Measurements from ENCODE around the gene ENPP3. TPM values are rescaled to one million over a fixed set of nuclear protein-coding genes. Genes with fewer than 3 reads are reported as not detected.

The ENPP3 gene
- total and polyA plus RNA-seq, 10 of the 15 experiments (the other 5 are each of a cell fraction or from before 2014, with no cell fraction given) = 0.01 TPM; not detected in 9

DNA sequence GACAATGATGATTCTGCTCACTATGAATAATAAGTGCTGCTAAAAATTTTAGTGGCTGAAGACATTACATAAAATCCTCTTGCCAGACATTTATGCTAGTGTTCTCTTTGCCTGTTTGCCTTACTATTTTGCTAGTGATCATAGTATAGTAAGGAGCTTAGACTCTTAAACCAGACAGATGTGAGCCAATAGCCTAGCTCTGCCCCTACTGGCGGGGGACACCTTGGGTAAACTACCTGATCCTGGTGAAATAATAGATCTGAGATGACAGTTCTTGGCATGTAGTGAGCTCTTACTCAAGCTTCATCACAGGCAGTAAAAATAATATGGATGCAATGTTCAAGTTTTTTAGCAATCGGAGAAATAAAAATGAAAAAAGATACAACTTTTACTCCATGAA, 18.8 kb downstream of the ENPP3 start:
- ATAC-seq (no peak), FAIRE-seq (no peak), DNase-seq (ENCODE audit: low read depth, low spot score) (no peak)
- no peak overlapping the region for H3K4me3 ChIP-seq
- H3K79me2 ChIP-seq (ENCODE audit: control insufficient read depth, insufficient read depth, low read length) = no peaks in the 10 kb centered on the region
- SMC1A ChIA-PET (ENCODE audit: uncharacterized antibody, unreplicated experiment) = interaction anchor here (0.7 kb wide), 1 partner anchor 42 kb away, joined by 3 read pairs; no protein-coding TSS in a partner anchor
- CTCF ChIA-PET = no interaction called here
- no peaks in the 10 kb centered on the region for H4K20me1 ChIP-seq (ENCODE audit: control insufficient read depth, insufficient read depth)
- POLR2A ChIA-PET = no interaction called here
- BruUV-seq (replicated peaks) = no TSS peak
- no peaks in the 10 kb centered on the region for H3K36me3 ChIP-seq (ENCODE audit: control insufficient read depth in 2 of 2, insufficient read depth in 2 of 2, low read length in 1 of 2)
- H3K27me3 ChIP-seq (replicated peaks in 1 of 2; ENCODE audit: control insufficient read depth in 2 of 2, insufficient read depth in 2 of 2, low read length in 1 of 2) = peaks cover 0 to 2% of the 10 kb centered on the region in 2 experiments; a peak in 1 of 4 replicates
- intact Hi-C loops (cut with micrococcal nuclease; ENCODE audit: unreplicated experiment) (no loop called here), in situ Hi-C loops (cut with MboI) (no loop called here)
- no peaks in the 10 kb centered on the region for H3K4me1 ChIP-seq (ENCODE audit: control insufficient read depth, insufficient read depth, low read length)
- no peak overlapping the region for H3K4me2 ChIP-seq (ENCODE audit: control insufficient read depth, insufficient read depth)
- RAD21 ChIA-PET (ENCODE audit: unreplicated experiment) = no interaction called here
- H3K9ac ChIP-seq (ENCODE audit: control insufficient read depth, insufficient read depth, low read length) = no peak overlapping the region
- H3K27ac ChIP-seq (ENCODE audit: control insufficient read depth, insufficient read depth) = no peak overlapping the region
- no peak overlapping the region for H2AFZ ChIP-seq (ENCODE audit: control insufficient read depth, low read depth, low read length)
- TF ChIP-seq SMAD5 (IDR thresholded peaks at IDR 0.05; ENCODE audit: low read depth) (no peak), HCFC1 (IDR thresholded peaks at IDR 0.05; ENCODE audit: low read length) (no peak), NRF1 (conservative IDR thresholded peaks at IDR 0.05; ENCODE audit: low read depth, low read length) (no peak), CREB1 (IDR thresholded peaks at IDR 0.05; ENCODE audit: low read depth) (no peak), SIX5 (IDR thresholded peaks at IDR 0.05; ENCODE audit: low read depth, low read length, severe bottlenecking) (no peak), PAX8 (IDR thresholded peaks at IDR 0.05) (no peak), HDGF (IDR thresholded peaks at IDR 0.05) (no peak), KLF5 (IDR thresholded peaks at IDR 0.05; ENCODE audit: partially characterized antibody) (no peak), RBBP5 (conservative IDR thresholded peaks at IDR 0.05) (no peak), MTA3 (IDR thresholded peaks at IDR 0.05; ENCODE audit: borderline replicate concordance, low read length) (no peak), JUND (IDR thresholded peaks at IDR 0.05; ENCODE audit: low read depth, low read length) (no peak), MYB (IDR thresholded peaks at IDR 0.05; ENCODE audit: borderline replicate concordance, low read depth, low read length) (no peak), RELA (IDR thresholded peaks at IDR 0.05; ENCODE audit: borderline replicate concordance, partially characterized antibody) (no peak), CREM (IDR thresholded peaks at IDR 0.05; ENCODE audit: low read depth) (no peak), TBL1XR1 (IDR thresholded peaks at IDR 0.05; ENCODE audit: low read depth, low read length) (no peak), STAT1 (conservative IDR thresholded peaks at IDR 0.05) (no peak)
- TF ChIP-seq, protein P1, sequence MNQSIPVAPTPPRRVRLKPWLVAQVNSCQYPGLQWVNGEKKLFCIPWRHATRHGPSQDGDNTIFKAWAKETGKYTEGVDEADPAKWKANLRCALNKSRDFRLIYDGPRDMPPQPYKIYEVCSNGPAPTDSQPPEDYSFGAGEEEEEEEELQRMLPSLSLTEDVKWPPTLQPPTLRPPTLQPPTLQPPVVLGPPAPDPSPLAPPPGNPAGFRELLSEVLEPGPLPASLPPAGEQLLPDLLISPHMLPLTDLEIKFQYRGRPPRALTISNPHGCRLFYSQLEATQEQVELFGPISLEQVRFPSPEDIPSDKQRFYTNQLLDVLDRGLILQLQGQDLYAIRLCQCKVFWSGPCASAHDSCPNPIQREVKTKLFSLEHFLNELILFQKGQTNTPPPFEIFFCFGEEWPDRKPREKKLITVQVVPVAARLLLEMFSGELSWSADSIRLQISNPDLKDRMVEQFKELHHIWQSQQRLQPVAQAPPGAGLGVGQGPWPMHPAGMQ (IDR thresholded peaks at IDR 0.05; ENCODE audit: borderline replicate concordance) = no peak
- TF ChIP-seq, protein P2, sequence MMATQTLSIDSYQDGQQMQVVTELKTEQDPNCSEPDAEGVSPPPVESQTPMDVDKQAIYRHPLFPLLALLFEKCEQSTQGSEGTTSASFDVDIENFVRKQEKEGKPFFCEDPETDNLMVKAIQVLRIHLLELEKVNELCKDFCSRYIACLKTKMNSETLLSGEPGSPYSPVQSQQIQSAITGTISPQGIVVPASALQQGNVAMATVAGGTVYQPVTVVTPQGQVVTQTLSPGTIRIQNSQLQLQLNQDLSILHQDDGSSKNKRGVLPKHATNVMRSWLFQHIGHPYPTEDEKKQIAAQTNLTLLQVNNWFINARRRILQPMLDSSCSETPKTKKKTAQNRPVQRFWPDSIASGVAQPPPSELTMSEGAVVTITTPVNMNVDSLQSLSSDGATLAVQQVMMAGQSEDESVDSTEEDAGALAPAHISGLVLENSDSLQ (IDR thresholded peaks at IDR 0.05) = no peak
- TF ChIP-seq, protein P3, sequence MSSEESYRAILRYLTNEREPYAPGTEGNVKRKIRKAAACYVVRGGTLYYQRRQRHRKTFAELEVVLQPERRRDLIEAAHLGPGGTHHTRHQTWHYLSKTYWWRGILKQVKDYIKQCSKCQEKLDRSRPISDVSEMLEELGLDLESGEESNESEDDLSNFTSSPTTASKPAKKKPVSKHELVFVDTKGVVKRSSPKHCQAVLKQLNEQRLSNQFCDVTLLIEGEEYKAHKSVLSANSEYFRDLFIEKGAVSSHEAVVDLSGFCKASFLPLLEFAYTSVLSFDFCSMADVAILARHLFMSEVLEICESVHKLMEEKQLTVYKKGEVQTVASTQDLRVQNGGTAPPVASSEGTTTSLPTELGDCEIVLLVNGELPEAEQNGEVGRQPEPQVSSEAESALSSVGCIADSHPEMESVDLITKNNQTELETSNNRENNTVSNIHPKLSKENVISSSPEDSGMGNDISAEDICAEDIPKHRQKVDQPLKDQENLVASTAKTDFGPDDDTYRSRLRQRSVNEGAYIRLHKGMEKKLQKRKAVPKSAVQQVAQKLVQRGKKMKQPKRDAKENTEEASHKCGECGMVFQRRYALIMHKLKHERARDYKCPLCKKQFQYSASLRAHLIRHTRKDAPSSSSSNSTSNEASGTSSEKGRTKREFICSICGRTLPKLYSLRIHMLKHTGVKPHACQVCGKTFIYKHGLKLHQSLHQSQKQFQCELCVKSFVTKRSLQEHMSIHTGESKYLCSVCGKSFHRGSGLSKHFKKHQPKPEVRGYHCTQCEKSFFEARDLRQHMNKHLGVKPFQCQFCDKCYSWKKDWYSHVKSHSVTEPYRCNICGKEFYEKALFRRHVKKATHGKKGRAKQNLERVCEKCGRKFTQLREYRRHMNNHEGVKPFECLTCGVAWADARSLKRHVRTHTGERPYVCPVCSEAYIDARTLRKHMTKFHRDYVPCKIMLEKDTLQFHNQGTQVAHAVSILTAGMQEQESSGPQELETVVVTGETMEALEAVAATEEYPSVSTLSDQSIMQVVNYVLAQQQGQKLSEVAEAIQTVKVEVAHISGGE (CRISPR knock-in tag; IDR thresholded peaks at IDR 0.05) = no peak
- H3K9me3 ChIP-seq (replicated peaks; ENCODE audit: control insufficient read depth, insufficient read depth, low read length) = no peaks in the 10 kb centered on the region
- WGBS (ENCODE audit: insufficient coverage, insufficient replicate concordance, low lambda C conversion rate, missing lambda C conversion rate) = 82% methylated on average over 2 of the region's 2 CpGs

Measured in GM12878 (cell line).